HepG2 (cell line): Measurements from ENCODE around the gene CSPG5. TPM values are rescaled to one million over a fixed set of nuclear protein-coding genes. Genes with fewer than 3 reads are reported as not detected.

Source experiments
- AKNA ChIP-seq: sonication (generic); formaldehyde crosslinking; IDR thresholded peaks from 2 replicates; pipeline ENCODE4 v1.4.0; 2020; ENCODE audit warnings: missing genetic modification reagents, borderline replicate concordance
- BATF2 ChIP-seq: sonication (generic); formaldehyde crosslinking; IDR thresholded peaks from 2 replicates; pipeline ENCODE4 v1.8.0; 2022; ENCODE audit warnings: mild to moderate bottlenecking, missing genetic modification reagents, moderate library complexity
- BHLHE40 ChIP-seq: IDR thresholded peaks from 2 replicates; pipeline ENCODE4 v1.6.1; 2011; ENCODE audit warnings: low read length, improper control_type of control experiment
- DMTF1 ChIP-seq: sonication (generic); formaldehyde crosslinking; IDR thresholded peaks from 2 replicates; pipeline ENCODE4 v1.4.0; 2020; ENCODE audit warnings: mild to moderate bottlenecking, missing genetic modification reagents
- GMEB2 ChIP-seq: IDR thresholded peaks from 2 replicates; pipeline ENCODE4 v1.6.1; 2016; ENCODE audit warnings: missing biosample characterization, missing genetic modification reagents, low read depth
- HNRNPL ChIP-seq: fragments of 200-400 bp; formaldehyde crosslinking; IDR thresholded peaks from 2 replicates; pipeline ENCODE4 v1.6.1; 2017; ENCODE audit warnings: mild to moderate bottlenecking, low read depth, low read length
- MEF2D ChIP-seq: sonication (generic); formaldehyde crosslinking; IDR thresholded peaks from 2 replicates; pipeline ENCODE4 v1.5.1; 2020; ENCODE audit warnings: mild to moderate bottlenecking, missing genetic modification reagents
- MLLT10 ChIP-seq: sonication (generic); formaldehyde crosslinking; IDR thresholded peaks from 2 replicates; pipeline ENCODE4 v1.4.0; 2020; ENCODE audit warnings: missing genetic modification reagents
- PBX3 ChIP-seq: sonication (generic); formaldehyde crosslinking; IDR thresholded peaks from 2 replicates; pipeline ENCODE4 v1.8.1; 2023; ENCODE audit warnings: missing genetic modification reagents, inconsistent platforms, borderline replicate concordance
- POLR2G ChIP-seq: fragments of 200-400 bp; formaldehyde crosslinking; IDR thresholded peaks from 2 replicates; pipeline ENCODE4 v1.6.1; 2018; ENCODE audit warnings: mild to moderate bottlenecking, low read depth, low read length, moderate library complexity
- SOX5 ChIP-seq: IDR thresholded peaks from 2 replicates; pipeline ENCODE4 v1.6.1; 2016; ENCODE audit warnings: borderline replicate concordance
- SP5 ChIP-seq: IDR thresholded peaks from 2 replicates; pipeline ENCODE4 v1.6.1; 2016; ENCODE audit warnings: low read depth, borderline replicate concordance
- SRSF1 ChIP-seq: fragments of 200-400 bp; formaldehyde crosslinking; optimal IDR thresholded peaks from 2 replicates; pipeline ENCODE3; 2017; ENCODE audit warnings: mild to moderate bottlenecking, low read depth, low read length, moderate library complexity
- ZNF34 ChIP-seq: sonication (generic); formaldehyde crosslinking; IDR thresholded peaks from 2 replicates; pipeline ENCODE4 v1.4.0; 2020; ENCODE audit warnings: mild to moderate bottlenecking, missing genetic modification reagents, borderline replicate concordance
- ZNF704 ChIP-seq: sonication (generic); formaldehyde crosslinking; IDR thresholded peaks from 2 replicates; pipeline ENCODE4 v1.8.1; 2023; ENCODE audit warnings: mild to moderate bottlenecking, inconsistent platforms, moderate library complexity, missing genetic modification reagents, borderline replicate concordance
- ZSCAN29 ChIP-seq: sonication (generic); formaldehyde crosslinking; conservative IDR thresholded peaks from 2 replicates; pipeline ENCODE4 v1.4.0; 2020; ENCODE audit warnings: mild to moderate bottlenecking, missing genetic modification reagents
- polyA plus RNA-seq, 8 experiments: library from polyadenylated mRNA; depleted of rRNA in 3 of 8; stranded (reverse) in 7 of 8; unstranded in 1 of 8; fragments of >200 nt; fragmentation: Illumina TruSeq in 4 of 8; extraction: Trizol in 4 of 8; gene quantifications; 2 replicates each; pipeline versions ENCODE4 v1.2.1 to v1.2.3, GENCODE V29; 2011 to 2016; ENCODE audit warnings: low read depth in 4 of 8, missing spikeins in 1 of 8, mixed read lengths in 1 of 8; ENCODE audit not compliant: insufficient read depth in 1 of 8
- total RNA-seq, 5 experiments: library from RNA; depleted of rRNA; stranded (reverse); fragments of >200 nt; fragmentation: Illumina TruSeq; extraction: Trizol; gene quantifications; 2 replicates each; pipeline ENCODE4 v1.2.3, GENCODE V29; 2016; ENCODE audit warnings: low read depth in 1 of 5

Gene CSPG5
- total and polyA plus RNA-seq, 2 of the 13 experiments (the other 11 are each of a cell fraction or from before 2014, with no cell fraction given): 0.07 to 0.15 TPM

- no peak for TF ChIP-seq HNRNPL
- peak; percentile 85 for TF ChIP-seq POLR2G
- peak; percentile 41 for TF ChIP-seq SRSF1
- TF ChIP-seq ZSCAN29 (CRISPR knock-in tag): no peak
- TF ChIP-seq PBX3 (CRISPR knock-in tag): peak; percentile 75; the same call in 1 of the 2 replicates
- no peak for TF ChIP-seq AKNA (CRISPR knock-in tag)
- no peak for TF ChIP-seq ZNF34
- peak; percentile 8; the same call in 1 of the 2 replicates for TF ChIP-seq SOX5 (CRISPR knock-in tag)
- peak; percentile 89 for TF ChIP-seq GMEB2 (CRISPR knock-in tag)
- TF ChIP-seq MEF2D: peak; percentile 75
- peak; percentile 79; the same call in 1 of the 2 replicates for TF ChIP-seq SP5
- TF ChIP-seq DMTF1 (CRISPR knock-in tag): no peak
- TF ChIP-seq BHLHE40: no peak; the same call in 1 of the 2 replicates
- TF ChIP-seq MLLT10 (CRISPR knock-in tag): no peak
- TF ChIP-seq ZNF704 (CRISPR knock-in tag): no peak
- TF ChIP-seq BATF2 (CRISPR knock-in tag): no peak; the same call in 1 of the 2 replicates
Observed at GRCh38 chr3:47513125-47513929, 65.3 kb downstream of the CSPG5 start, which contains the start of gene ELP6 (continued).
